HepG2 (cell line): ENCODE results near the gene MTARC1. TPM values are rescaled to one million over a fixed set of nuclear protein-coding genes. Genes with fewer than 3 reads are reported as not detected.

ENCODE experiments used
- ARNTL ChIP-seq: sonication (generic); formaldehyde crosslinking; IDR thresholded peaks from 2 replicates; pipeline ENCODE4 v1.4.0; 2020; ENCODE audit warnings: mild to moderate bottlenecking, missing genetic modification reagents
- CEBPG ChIP-seq: IDR thresholded peaks from 2 replicates; pipeline ENCODE4 v1.6.1; 2016
- KDM2A ChIP-seq: sonication (generic); formaldehyde crosslinking; IDR thresholded peaks from 2 replicates; pipeline ENCODE4 v1.4.0; 2020; ENCODE audit warnings: low read depth, missing genetic modification reagents, borderline replicate concordance
- KDM5A ChIP-seq: fragments of 200-600 bp; sonication (generic); IDR thresholded peaks from 2 replicates; pipeline ENCODE4 v1.7.0; 2018; ENCODE audit warnings: antibody characterized with exemption, mild to moderate bottlenecking, low read length, borderline replicate concordance
- MAFG ChIP-seq: sonication (generic); formaldehyde crosslinking; IDR thresholded peaks from 2 replicates; pipeline ENCODE4 v1.5.1; 2020; ENCODE audit warnings: mild to moderate bottlenecking, missing genetic modification reagents
- MTF2 ChIP-seq: sonication (generic); formaldehyde crosslinking; IDR thresholded peaks from 2 replicates; pipeline ENCODE4 v1.5.0; 2020; ENCODE audit warnings: missing genetic modification reagents, borderline replicate concordance
- SRSF4 ChIP-seq: fragments of 200-400 bp; formaldehyde crosslinking; IDR thresholded peaks from one replicate; pipeline ENCODE4 v1.6.1; 2018; ENCODE audit warnings: mild to moderate bottlenecking, low read depth, low read length, moderate library complexity; ENCODE audit not compliant: poor library complexity, severe bottlenecking
- XRCC5 ChIP-seq: fragments of 200-400 bp; formaldehyde crosslinking; optimal IDR thresholded peaks from 2 replicates; pipeline ENCODE3; 2017; ENCODE audit warnings: mild to moderate bottlenecking, low read length
- ZFP82 ChIP-seq: sonication (generic); formaldehyde crosslinking; IDR thresholded peaks from 2 replicates; pipeline ENCODE4 v1.5.1; 2020; ENCODE audit warnings: mild to moderate bottlenecking, missing genetic modification reagents, borderline replicate concordance
- ZNF138 ChIP-seq: sonication (generic); formaldehyde crosslinking; IDR thresholded peaks from 2 replicates; pipeline ENCODE4 v1.5.0; 2020; ENCODE audit warnings: mild to moderate bottlenecking, low read depth, missing genetic modification reagents
- ZNF251 ChIP-seq: sonication (generic); formaldehyde crosslinking; IDR thresholded peaks from 2 replicates; pipeline ENCODE4 v1.9.0; 2021; ENCODE audit warnings: mild to moderate bottlenecking, missing genetic modification reagents
- ZNF274 ChIP-seq: sonication (generic); formaldehyde crosslinking; IDR thresholded peaks from 2 replicates; pipeline ENCODE4 v1.5.1; 2020; ENCODE audit warnings: mild to moderate bottlenecking, missing genetic modification reagents
- ZNF709 ChIP-seq: sonication (generic); formaldehyde crosslinking; IDR thresholded peaks from 2 replicates; pipeline ENCODE4 v1.5.0; 2020; ENCODE audit warnings: mild to moderate bottlenecking, missing genetic modification reagents
- ZNF790 ChIP-seq: sonication (generic); formaldehyde crosslinking; IDR thresholded peaks from 2 replicates; pipeline ENCODE4 v1.8.0; 2022; ENCODE audit warnings: missing genetic modification reagents, mild to moderate bottlenecking, borderline replicate concordance
- polyA plus RNA-seq, 8 experiments: library from polyadenylated mRNA; depleted of rRNA in 3 of 8; stranded (reverse) in 7 of 8; unstranded in 1 of 8; fragments of >200 nt; fragmentation: Illumina TruSeq in 4 of 8; extraction: Trizol in 4 of 8; gene quantifications; 2 replicates each; pipeline versions ENCODE4 v1.2.1 to v1.2.3, GENCODE V29; 2011 to 2016; ENCODE audit warnings: low read depth in 4 of 8, missing spikeins in 1 of 8, mixed read lengths in 1 of 8; ENCODE audit not compliant: insufficient read depth in 1 of 8
- total RNA-seq, 5 experiments: library from RNA; depleted of rRNA; stranded (reverse); fragments of >200 nt; fragmentation: Illumina TruSeq; extraction: Trizol; gene quantifications; 2 replicates each; pipeline ENCODE4 v1.2.3, GENCODE V29; 2016; ENCODE audit warnings: low read depth in 1 of 5
- TF ChIP-seq, protein P1 (sequence below), 2 experiments: sonication (generic) in 1 of 2; formaldehyde crosslinking in 1 of 2; IDR thresholded peaks; 2 replicates each; pipeline versions ENCODE4 v1.5.1 to v1.6.1; 2011 to 2020; ENCODE audit warnings: borderline replicate concordance in 1 of 2, low read depth in 1 of 2, low read length in 1 of 2, mild to moderate bottlenecking in 1 of 2, missing genetic modification reagents in 1 of 2, moderate library complexity in 1 of 2
- TF ChIP-seq, protein P2 (sequence below): sonication (generic); formaldehyde crosslinking; IDR thresholded peaks from 2 replicates; pipeline ENCODE4 v1.9.0; 2021; ENCODE audit warnings: missing genetic modification reagents, borderline replicate concordance
- TF ChIP-seq, protein P3 (sequence below): sonication (generic); formaldehyde crosslinking; IDR thresholded peaks from 2 replicates; pipeline ENCODE4 v1.5.0; 2020; ENCODE audit warnings: missing genetic modification reagents
- TF ChIP-seq, protein P4 (sequence below): sonication (generic); formaldehyde crosslinking; IDR thresholded peaks from 2 replicates; pipeline ENCODE4 v1.4.0; 2020; ENCODE audit warnings: missing genetic modification reagents
- TF ChIP-seq, protein P5 (sequence below): sonication (generic); formaldehyde crosslinking; IDR thresholded peaks from 2 replicates; pipeline ENCODE4 v1.4.0; 2020; ENCODE audit warnings: missing genetic modification reagents

MTARC1 gene
- total and polyA plus RNA-seq, 2 of the 13 experiments (the other 11 are each of a cell fraction or from before 2014, with no cell fraction given), result 19.4 to 106 TPM

- TF ChIP-seq, protein P1, sequence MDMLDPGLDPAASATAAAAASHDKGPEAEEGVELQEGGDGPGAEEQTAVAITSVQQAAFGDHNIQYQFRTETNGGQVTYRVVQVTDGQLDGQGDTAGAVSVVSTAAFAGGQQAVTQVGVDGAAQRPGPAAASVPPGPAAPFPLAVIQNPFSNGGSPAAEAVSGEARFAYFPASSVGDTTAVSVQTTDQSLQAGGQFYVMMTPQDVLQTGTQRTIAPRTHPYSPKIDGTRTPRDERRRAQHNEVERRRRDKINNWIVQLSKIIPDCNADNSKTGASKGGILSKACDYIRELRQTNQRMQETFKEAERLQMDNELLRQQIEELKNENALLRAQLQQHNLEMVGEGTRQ (IDR thresholded peaks at IDR 0.05; ENCODE audit: low read depth, low read length), result no peak
- TF ChIP-seq, protein P1 (CRISPR knock-in tag; IDR thresholded peaks at IDR 0.05; ENCODE audit: borderline replicate concordance), result no peak
- TF ChIP-seq, protein P2, sequence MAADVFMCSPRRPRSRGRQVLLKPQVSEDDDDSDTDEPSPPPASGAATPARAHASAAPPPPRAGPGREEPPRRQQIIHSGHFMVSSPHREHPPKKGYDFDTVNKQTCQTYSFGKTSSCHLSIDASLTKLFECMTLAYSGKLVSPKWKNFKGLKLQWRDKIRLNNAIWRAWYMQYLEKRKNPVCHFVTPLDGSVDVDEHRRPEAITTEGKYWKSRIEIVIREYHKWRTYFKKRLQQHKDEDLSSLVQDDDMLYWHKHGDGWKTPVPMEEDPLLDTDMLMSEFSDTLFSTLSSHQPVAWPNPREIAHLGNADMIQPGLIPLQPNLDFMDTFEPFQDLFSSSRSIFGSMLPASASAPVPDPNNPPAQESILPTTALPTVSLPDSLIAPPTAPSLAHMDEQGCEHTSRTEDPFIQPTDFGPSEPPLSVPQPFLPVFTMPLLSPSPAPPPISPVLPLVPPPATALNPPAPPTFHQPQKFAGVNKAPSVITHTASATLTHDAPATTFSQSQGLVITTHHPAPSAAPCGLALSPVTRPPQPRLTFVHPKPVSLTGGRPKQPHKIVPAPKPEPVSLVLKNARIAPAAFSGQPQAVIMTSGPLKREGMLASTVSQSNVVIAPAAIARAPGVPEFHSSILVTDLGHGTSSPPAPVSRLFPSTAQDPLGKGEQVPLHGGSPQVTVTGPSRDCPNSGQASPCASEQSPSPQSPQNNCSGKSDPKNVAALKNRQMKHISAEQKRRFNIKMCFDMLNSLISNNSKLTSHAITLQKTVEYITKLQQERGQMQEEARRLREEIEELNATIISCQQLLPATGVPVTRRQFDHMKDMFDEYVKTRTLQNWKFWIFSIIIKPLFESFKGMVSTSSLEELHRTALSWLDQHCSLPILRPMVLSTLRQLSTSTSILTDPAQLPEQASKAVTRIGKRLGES (CRISPR knock-in tag), result no peak
- no peak for TF ChIP-seq ZFP82 (CRISPR knock-in tag)
- no peak for TF ChIP-seq ZNF790 (CRISPR knock-in tag)
- TF ChIP-seq, protein P3, sequence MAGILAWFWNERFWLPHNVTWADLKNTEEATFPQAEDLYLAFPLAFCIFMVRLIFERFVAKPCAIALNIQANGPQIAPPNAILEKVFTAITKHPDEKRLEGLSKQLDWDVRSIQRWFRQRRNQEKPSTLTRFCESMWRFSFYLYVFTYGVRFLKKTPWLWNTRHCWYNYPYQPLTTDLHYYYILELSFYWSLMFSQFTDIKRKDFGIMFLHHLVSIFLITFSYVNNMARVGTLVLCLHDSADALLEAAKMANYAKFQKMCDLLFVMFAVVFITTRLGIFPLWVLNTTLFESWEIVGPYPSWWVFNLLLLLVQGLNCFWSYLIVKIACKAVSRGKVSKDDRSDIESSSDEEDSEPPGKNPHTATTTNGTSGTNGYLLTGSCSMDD (CRISPR knock-in tag), result no peak
- TF ChIP-seq, protein P4, sequence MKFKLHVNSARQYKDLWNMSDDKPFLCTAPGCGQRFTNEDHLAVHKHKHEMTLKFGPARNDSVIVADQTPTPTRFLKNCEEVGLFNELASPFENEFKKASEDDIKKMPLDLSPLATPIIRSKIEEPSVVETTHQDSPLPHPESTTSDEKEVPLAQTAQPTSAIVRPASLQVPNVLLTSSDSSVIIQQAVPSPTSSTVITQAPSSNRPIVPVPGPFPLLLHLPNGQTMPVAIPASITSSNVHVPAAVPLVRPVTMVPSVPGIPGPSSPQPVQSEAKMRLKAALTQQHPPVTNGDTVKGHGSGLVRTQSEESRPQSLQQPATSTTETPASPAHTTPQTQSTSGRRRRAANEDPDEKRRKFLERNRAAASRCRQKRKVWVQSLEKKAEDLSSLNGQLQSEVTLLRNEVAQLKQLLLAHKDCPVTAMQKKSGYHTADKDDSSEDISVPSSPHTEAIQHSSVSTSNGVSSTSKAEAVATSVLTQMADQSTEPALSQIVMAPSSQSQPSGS (CRISPR knock-in tag), result 0 out of 2 replicates have a peak, but pooled peaks have one; percentile 12
- no peak for TF ChIP-seq XRCC5
- no peak for TF ChIP-seq KDM5A
- TF ChIP-seq ZNF138 (CRISPR knock-in tag), result no peak
- no peak for TF ChIP-seq ARNTL (CRISPR knock-in tag)
- no peak for TF ChIP-seq ZNF251 (CRISPR knock-in tag)
- TF ChIP-seq ZNF709 (CRISPR knock-in tag), result no peak
- no peak for TF ChIP-seq SRSF4
- peak; percentile 78; the same call in 1 of the 2 replicates for TF ChIP-seq MTF2 (CRISPR knock-in tag)
- no peak for TF ChIP-seq KDM2A (CRISPR knock-in tag)
- TF ChIP-seq, protein P5, sequence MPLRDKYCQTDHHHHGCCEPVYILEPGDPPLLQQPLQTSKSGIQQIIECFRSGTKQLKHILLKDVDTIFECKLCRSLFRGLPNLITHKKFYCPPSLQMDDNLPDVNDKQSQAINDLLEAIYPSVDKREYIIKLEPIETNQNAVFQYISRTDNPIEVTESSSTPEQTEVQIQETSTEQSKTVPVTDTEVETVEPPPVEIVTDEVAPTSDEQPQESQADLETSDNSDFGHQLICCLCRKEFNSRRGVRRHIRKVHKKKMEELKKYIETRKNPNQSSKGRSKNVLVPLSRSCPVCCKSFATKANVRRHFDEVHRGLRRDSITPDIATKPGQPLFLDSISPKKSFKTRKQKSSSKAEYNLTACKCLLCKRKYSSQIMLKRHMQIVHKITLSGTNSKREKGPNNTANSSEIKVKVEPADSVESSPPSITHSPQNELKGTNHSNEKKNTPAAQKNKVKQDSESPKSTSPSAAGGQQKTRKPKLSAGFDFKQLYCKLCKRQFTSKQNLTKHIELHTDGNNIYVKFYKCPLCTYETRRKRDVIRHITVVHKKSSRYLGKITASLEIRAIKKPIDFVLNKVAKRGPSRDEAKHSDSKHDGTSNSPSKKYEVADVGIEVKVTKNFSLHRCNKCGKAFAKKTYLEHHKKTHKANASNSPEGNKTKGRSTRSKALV (CRISPR knock-in tag), result no peak
- no peak for TF ChIP-seq ZNF274
- TF ChIP-seq CEBPG, result peak; percentile 89
- no peak for TF ChIP-seq MAFG (CRISPR knock-in tag)
These were observed 19.2 kb upstream of the MTARC1 start (continued) for GRCh38 chr1:220767312-220768125.
